ENCODE measurements around the gene INF2. TPM values are rescaled to one million over a fixed set of nuclear protein-coding genes. Genes with fewer than 3 reads are reported as not detected.

Gene INF2
- total RNA-seq, 3 donors from 2014 or later (not counting 1 experiment from before 2014, with no cell fraction given), result 12.7 to 21.9 (median 15.3) TPM

DNA sequence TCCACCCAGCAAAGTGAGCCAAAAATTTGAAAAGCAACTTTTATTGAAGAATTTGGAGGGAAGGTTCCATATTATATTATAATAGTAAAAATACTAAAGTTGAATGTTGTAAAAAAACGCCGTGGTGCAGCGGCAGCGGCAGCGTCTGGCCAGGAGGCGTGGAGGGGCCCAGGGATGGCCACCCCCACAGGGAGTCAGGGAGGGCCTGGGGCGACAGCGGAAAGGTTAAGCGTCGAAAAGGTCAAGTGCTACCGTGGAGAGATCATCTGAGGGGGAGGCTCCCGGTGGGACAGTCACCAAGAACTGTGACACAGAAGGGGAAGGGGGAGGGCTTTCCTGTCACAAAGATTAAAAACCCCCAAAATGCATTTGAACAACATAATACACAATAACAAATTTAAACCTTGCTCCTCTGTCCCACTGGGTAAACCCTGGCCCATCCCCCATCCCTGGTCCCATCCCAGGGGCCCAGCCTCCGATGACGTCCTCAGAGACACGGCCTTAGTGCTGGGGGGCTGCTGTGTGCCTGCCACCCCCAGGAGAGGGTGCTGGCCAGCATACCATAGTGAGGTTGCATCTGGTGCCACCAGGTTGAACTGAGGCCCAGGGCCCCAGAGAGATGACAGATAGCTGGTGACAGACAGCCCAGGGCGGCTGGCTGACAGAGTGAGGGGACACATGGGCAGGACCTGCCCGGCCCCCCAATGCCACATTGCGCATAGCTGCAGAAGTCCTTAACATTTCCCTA lies 80.1 kb downstream of the INF2 start:
- H3K27me3 Mint-ChIP-seq (ENCODE audit: low read depth in 2 of 2), result no peaks in the 10 kb centered on the region
- Histone ChIP-seq H3K27me3 (ENCODE audit: control insufficient read depth, insufficient read depth, low read length) (no peaks in the 10 kb centered on the region), H3K9me3 (ENCODE audit: control insufficient read depth, insufficient read depth, low read length) (no peaks in the 10 kb centered on the region), H3K36me3 (ENCODE audit: control insufficient read depth, insufficient read depth, low read length) (peaks cover 32% of the 10 kb centered on the region), H3K4me3 (ENCODE audit: low read length) (no peak overlapping the region), H3K27ac (ENCODE audit: low read length) (no peak overlapping the region), H3K4me1 (ENCODE audit: control insufficient read depth, insufficient read depth, low read length) (peaks cover 8% of the 10 kb centered on the region)
- ATAC-seq (no peak), DNase-seq (no peak)
- 89% methylated on average over 17 of the region's 18 CpGs for WGBS (ENCODE audit: insufficient coverage)
- H3K27ac Mint-ChIP-seq, result peak overlapping the region in 1 of 2 donors; percentile 42
- H3K4me3 Mint-ChIP-seq, result no peak overlapping the region
- H3K9me3 Mint-ChIP-seq, result peaks cover 0 to 2% of the 10 kb centered on the region in 2 donors
- intact Hi-C loops (cut with micrococcal nuclease), result no loop called here
- no peaks in the 10 kb centered on the region for H3K36me3 Mint-ChIP-seq
- TF ChIP-seq CTCF (IDR thresholded peaks at IDR 0.05), result no peak
- H3K4me1 Mint-ChIP-seq, result no peaks in the 10 kb centered on the region

DNA sequence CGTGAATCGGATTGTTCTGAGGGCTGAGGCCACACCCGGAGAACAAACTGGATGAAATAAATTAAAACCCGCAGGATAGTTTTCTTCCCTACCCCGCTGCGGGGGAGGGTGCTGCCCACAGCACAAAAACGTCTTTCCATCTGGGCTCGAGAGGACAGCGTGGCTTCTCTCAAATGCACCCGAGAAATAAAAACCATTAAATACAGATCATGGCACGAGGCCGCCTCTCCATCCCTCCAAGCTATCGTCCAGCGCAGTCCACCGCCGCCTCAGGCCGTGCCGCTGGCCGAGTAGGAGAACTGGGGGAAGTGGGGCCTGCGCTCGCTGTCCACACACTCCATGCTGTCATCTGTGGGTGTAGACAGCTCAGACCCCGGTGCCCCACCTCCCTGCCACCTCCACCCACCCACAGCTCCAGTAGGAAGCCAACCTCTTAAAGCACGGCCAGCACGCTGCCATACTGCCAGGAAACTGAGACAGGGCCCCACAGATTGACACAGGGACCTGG lies 80.7 kb downstream of the INF2 start:
- Histone ChIP-seq H3K9me3 (ENCODE audit: control insufficient read depth, insufficient read depth, low read length) (no peaks in the 10 kb centered on the region), H3K4me3 (ENCODE audit: low read length) (no peak overlapping the region), H3K4me1 (ENCODE audit: control insufficient read depth, insufficient read depth, low read length) (peaks cover 8% of the 10 kb centered on the region), H3K27me3 (ENCODE audit: control insufficient read depth, insufficient read depth, low read length) (no peaks in the 10 kb centered on the region), H3K36me3 (ENCODE audit: control insufficient read depth, insufficient read depth, low read length) (peaks cover 35% of the 10 kb centered on the region), H3K27ac (ENCODE audit: low read length) (no peak overlapping the region)
- no peak for DNase-seq
- intact Hi-C loops (cut with micrococcal nuclease), result no loop called here
- no peaks in the 10 kb centered on the region for H3K27me3 Mint-ChIP-seq (ENCODE audit: low read depth in 2 of 2)
- no peaks in the 10 kb centered on the region for H3K4me1 Mint-ChIP-seq
- no peak for TF ChIP-seq CTCF (IDR thresholded peaks at IDR 0.05)
- no peak overlapping the region for H3K27ac Mint-ChIP-seq
- ATAC-seq, result no peak
- H3K9me3 Mint-ChIP-seq, result peaks cover 0 to 2% of the 10 kb centered on the region in 2 donors
- 97% methylated on average over 24 of the region's 24 CpGs for WGBS (ENCODE audit: insufficient coverage)
- H3K36me3 Mint-ChIP-seq, result no peaks in the 10 kb centered on the region
- no peak overlapping the region for H3K4me3 Mint-ChIP-seq

DNA sequence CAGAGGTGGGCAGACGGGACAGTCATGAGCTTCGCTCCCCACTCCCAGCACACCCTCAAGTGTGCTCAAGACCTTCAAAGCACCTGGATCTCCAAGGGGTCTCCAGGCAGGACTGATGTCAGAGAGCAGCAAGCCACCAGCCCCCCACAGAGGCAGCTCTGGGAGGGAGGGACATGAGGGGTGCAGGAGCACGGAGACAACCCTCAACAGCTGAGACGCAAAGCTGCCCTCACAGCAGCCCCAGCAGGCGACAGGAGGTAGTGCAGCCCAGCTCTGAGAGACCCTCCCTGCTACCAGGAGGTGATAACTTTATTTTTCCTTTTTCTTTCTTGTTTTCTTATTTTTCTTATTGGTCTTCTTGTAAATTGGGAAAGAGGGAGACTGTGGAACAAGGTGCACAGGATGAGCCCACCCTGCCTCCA lies 81.4 kb downstream of the INF2 start:
- H3K4me1 ChIP-seq (ENCODE audit: control insufficient read depth, insufficient read depth, low read length), result peaks cover 8% of the 10 kb centered on the region
- no peak overlapping the region for H3K27ac Mint-ChIP-seq
- intact Hi-C loops (cut with micrococcal nuclease), result no loop called here

More for the DNA sequence above, 81.4 kb downstream of the INF2 start:
- WGBS (ENCODE audit: insufficient coverage), result 88% methylated on average over 4 of the region's 5 CpGs
- Histone ChIP-seq H3K9me3 (ENCODE audit: control insufficient read depth, insufficient read depth, low read length) (no peaks in the 10 kb centered on the region), H3K36me3 (ENCODE audit: control insufficient read depth, insufficient read depth, low read length) (peaks cover 37% of the 10 kb centered on the region), H3K4me3 (ENCODE audit: low read length) (no peak overlapping the region), H3K27ac (ENCODE audit: low read length) (no peak overlapping the region), H3K27me3 (ENCODE audit: control insufficient read depth, insufficient read depth, low read length) (no peaks in the 10 kb centered on the region)
- no peaks in the 10 kb centered on the region for H3K4me1 Mint-ChIP-seq
- no peak overlapping the region for H3K4me3 Mint-ChIP-seq
- no peaks in the 10 kb centered on the region for H3K36me3 Mint-ChIP-seq
- no peaks in the 10 kb centered on the region for H3K27me3 Mint-ChIP-seq (ENCODE audit: low read depth in 2 of 2)
- peak; percentile 54 for TF ChIP-seq CTCF (IDR thresholded peaks at IDR 0.05)
- DNase-seq (peak in 1 of 2 donors; percentile 37), ATAC-seq (no peak)
- peaks cover 0 to 2% of the 10 kb centered on the region in 2 donors for H3K9me3 Mint-ChIP-seq
